HepG2 (cell line): Measurements from ENCODE around the gene CARHSP1. TPM values are rescaled to one million over a fixed set of nuclear protein-coding genes. Genes with fewer than 3 reads are reported as not detected.
A peak's percentile ranks its signal among the peaks of the same experiment; 100 is the strongest.

Source experiments
- BHLHE40 ChIP-seq: IDR thresholded peaks from 2 replicates; pipeline ENCODE4 v1.6.1; 2011; ENCODE audit warnings: low read length, improper control_type of control experiment
- DNMT3B ChIP-seq: conservative IDR thresholded peaks from 2 replicates; pipeline ENCODE4 v1.6.1; 2016; ENCODE audit warnings: missing biosample characterization, control low read depth
- FIP1L1 ChIP-seq: fragments of 200-400 bp; formaldehyde crosslinking; IDR thresholded peaks from 2 replicates; pipeline ENCODE4 v1.6.1; 2018; ENCODE audit warnings: low read depth, mild to moderate bottlenecking, low read length, moderate library complexity, borderline replicate concordance; ENCODE audit not compliant: insufficient read depth
- GLI4 ChIP-seq: sonication (generic); formaldehyde crosslinking; IDR thresholded peaks from 2 replicates; pipeline ENCODE4 v1.5.1; 2020; ENCODE audit warnings: missing genetic modification reagents, mild to moderate bottlenecking, moderate library complexity, borderline replicate concordance
- GRHL1 ChIP-seq: sonication (generic); formaldehyde crosslinking; conservative IDR thresholded peaks from 2 replicates; pipeline ENCODE4 v1.8.0; 2022; ENCODE audit warnings: missing genetic modification reagents
- KDM2A ChIP-seq: sonication (generic); formaldehyde crosslinking; IDR thresholded peaks from 2 replicates; pipeline ENCODE4 v1.4.0; 2020; ENCODE audit warnings: low read depth, missing genetic modification reagents, borderline replicate concordance
- MTF1 ChIP-seq: sonication (generic); formaldehyde crosslinking; IDR thresholded peaks from 2 replicates; pipeline ENCODE4 v1.5.0; 2020; ENCODE audit warnings: missing genetic modification reagents
- MYC ChIP-seq: sonication (generic); formaldehyde crosslinking; IDR thresholded peaks from 2 replicates; pipeline ENCODE4 v1.9.0; 2021; ENCODE audit warnings: missing genetic modification reagents, borderline replicate concordance
- ZNF17 ChIP-seq: sonication (generic); formaldehyde crosslinking; IDR thresholded peaks from 2 replicates; pipeline ENCODE4 v1.5.0; 2020; ENCODE audit warnings: mild to moderate bottlenecking, missing genetic modification reagents
- ZNF235 ChIP-seq: sonication (generic); formaldehyde crosslinking; IDR thresholded peaks from 2 replicates; pipeline ENCODE4 v1.8.1; 2023; ENCODE audit warnings: mild to moderate bottlenecking, missing genetic modification reagents, borderline replicate concordance
- ZNF362 ChIP-seq: sonication (generic); formaldehyde crosslinking; IDR thresholded peaks from 2 replicates; pipeline ENCODE4 v1.4.0; 2020; ENCODE audit warnings: missing genetic modification reagents, mild to moderate bottlenecking, borderline replicate concordance
- ZNF572 ChIP-seq: sonication (generic); formaldehyde crosslinking; IDR thresholded peaks from 2 replicates; pipeline ENCODE4 v1.5.1; 2020; ENCODE audit warnings: mild to moderate bottlenecking, missing genetic modification reagents
- ZNF672 ChIP-seq: sonication (generic); formaldehyde crosslinking; IDR thresholded peaks from 2 replicates; pipeline ENCODE4 v1.8.1; 2022; ENCODE audit warnings: missing genetic modification reagents
- ZNF891 ChIP-seq: sonication (generic); formaldehyde crosslinking; IDR thresholded peaks from 2 replicates; pipeline ENCODE4 v1.5.0; 2020; ENCODE audit warnings: mild to moderate bottlenecking, missing genetic modification reagents
- polyA plus RNA-seq, 8 experiments: library from polyadenylated mRNA; depleted of rRNA in 3 of 8; stranded (reverse) in 7 of 8; unstranded in 1 of 8; fragments of >200 nt; fragmentation: Illumina TruSeq in 4 of 8; extraction: Trizol in 4 of 8; gene quantifications; 2 replicates each; pipeline versions ENCODE4 v1.2.1 to v1.2.3, GENCODE V29; 2011 to 2016; ENCODE audit warnings: low read depth in 4 of 8, missing spikeins in 1 of 8, mixed read lengths in 1 of 8; ENCODE audit not compliant: insufficient read depth in 1 of 8
- total RNA-seq, 5 experiments: library from RNA; depleted of rRNA; stranded (reverse); fragments of >200 nt; fragmentation: Illumina TruSeq; extraction: Trizol; gene quantifications; 2 replicates each; pipeline ENCODE4 v1.2.3, GENCODE V29; 2016; ENCODE audit warnings: low read depth in 1 of 5

CARHSP1 gene
- total and polyA plus RNA-seq, 2 of the 13 experiments (the other 11 are each of a cell fraction or from before 2014, with no cell fraction given): 173 to 345 TPM

DNA sequence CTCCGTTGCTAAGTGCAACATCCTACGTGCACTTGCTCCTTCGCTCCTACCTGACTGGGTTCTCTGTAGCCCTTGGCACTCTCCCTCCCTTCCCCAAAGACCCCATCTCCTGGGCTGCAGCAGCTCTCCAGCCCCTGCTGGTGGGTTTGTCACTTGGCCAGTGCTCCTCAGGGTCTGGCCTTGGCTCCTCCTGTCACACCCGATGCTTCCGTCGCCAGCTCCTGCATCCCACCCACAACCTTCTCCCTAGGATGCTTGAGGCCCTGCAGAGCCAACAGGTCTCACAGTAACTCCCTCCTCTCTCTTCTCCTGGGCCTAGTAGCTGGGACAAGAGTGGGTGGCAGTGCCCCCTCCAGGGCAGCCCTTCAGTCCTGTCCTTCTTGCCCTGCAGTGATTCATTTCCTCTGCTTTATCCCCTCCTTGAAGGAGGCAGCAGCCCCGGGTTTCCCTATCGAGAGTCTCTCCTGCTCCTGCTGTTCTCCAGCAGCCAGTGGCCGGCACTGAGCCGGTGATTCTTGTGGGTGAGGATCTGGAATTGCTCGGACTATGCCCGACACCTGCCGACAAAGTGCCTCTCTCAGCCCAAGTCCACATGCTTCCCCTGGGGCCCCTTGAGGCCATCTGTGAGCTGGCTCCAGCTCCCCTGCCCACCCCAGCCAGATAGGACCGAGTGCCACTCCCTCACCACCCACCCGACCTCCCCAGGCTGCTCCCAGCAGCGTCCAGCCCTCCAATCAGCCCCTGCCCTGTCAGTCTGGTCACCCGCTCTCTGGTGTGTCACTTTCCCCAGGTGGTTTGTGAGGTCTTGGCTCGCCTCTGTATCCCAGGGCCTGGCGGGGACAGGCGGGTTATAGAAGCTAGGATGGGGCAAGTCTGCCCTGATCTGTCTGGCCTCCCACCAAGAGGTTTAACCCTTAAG lies 17.1 kb upstream of the CARHSP1 start (continued):
- TF ChIP-seq GRHL1 (CRISPR knock-in tag) (no peak), MTF1 (no peak), ZNF362 (CRISPR knock-in tag) (no peak), GLI4 (CRISPR knock-in tag) (peak; percentile 38; the same call in 1 of the 2 replicates), ZNF572 (CRISPR knock-in tag) (no peak), ZNF672 (CRISPR knock-in tag) (peak; percentile 57; the same call in 1 of the 2 replicates), BHLHE40 (no peak; the same call in 1 of the 2 replicates), ZNF235 (CRISPR knock-in tag) (0 out of 2 replicates have a peak, but pooled peaks have one; percentile 63), ZNF17 (no peak), ZNF891 (CRISPR knock-in tag) (peak; percentile 30), FIP1L1 (no peak), KDM2A (CRISPR knock-in tag) (peak; percentile 71), MYC (peak; percentile 58; the same call in 1 of the 2 replicates), DNMT3B (no peak)
- TF ChIP-seq, all 625 proteins: peak for 119
